ENCODE data around the gene MRPL40. TPM values are rescaled to one million over a fixed set of nuclear protein-coding genes. Genes with fewer than 3 reads are reported as not detected.

MRPL40 gene
- total and polyA plus RNA-seq, 2 of the 13 experiments (the other 11 are each of a cell fraction or from before 2014, with no cell fraction given) = 42.7 to 79.7 TPM

DNA sequence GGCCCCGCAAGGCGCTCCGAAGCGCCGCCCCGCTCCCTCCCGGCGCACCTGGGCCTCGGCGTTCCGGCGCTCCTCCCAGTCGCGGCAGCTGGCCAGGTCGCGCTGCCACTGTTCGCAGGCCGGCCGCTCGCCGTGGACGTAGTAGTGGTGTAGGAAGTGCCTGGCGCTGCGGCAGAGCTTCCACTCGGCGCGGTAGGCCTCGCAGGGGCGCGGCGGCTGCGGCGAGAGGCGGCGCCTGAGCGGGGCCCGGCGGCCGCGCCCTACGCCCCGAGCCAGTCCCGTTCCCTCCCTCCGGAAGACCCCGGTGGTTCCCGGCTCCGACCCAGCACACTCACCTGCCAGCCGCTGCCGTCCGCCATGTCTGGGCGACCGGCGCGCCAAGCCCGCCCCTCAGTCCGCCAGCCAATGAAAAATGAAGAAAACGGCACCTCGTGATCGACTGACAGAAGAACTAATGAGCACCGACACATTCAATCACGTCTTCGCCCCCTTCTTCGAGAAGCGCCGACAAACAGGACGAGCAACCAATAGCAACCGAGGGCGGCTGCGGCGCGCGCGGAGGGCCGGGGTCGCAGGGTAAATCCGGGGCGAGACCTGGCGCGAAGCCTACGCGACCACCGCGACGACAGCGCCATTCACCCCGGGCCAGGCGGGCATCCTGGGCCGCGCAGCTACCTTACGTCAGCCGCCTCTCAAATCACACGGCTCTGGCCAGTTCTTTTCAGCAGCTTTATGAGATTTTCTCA, 15.2 kb downstream of the MRPL40 start, which contains the start of gene C22orf39 (continued):
- TF ChIP-seq, protein P1, sequence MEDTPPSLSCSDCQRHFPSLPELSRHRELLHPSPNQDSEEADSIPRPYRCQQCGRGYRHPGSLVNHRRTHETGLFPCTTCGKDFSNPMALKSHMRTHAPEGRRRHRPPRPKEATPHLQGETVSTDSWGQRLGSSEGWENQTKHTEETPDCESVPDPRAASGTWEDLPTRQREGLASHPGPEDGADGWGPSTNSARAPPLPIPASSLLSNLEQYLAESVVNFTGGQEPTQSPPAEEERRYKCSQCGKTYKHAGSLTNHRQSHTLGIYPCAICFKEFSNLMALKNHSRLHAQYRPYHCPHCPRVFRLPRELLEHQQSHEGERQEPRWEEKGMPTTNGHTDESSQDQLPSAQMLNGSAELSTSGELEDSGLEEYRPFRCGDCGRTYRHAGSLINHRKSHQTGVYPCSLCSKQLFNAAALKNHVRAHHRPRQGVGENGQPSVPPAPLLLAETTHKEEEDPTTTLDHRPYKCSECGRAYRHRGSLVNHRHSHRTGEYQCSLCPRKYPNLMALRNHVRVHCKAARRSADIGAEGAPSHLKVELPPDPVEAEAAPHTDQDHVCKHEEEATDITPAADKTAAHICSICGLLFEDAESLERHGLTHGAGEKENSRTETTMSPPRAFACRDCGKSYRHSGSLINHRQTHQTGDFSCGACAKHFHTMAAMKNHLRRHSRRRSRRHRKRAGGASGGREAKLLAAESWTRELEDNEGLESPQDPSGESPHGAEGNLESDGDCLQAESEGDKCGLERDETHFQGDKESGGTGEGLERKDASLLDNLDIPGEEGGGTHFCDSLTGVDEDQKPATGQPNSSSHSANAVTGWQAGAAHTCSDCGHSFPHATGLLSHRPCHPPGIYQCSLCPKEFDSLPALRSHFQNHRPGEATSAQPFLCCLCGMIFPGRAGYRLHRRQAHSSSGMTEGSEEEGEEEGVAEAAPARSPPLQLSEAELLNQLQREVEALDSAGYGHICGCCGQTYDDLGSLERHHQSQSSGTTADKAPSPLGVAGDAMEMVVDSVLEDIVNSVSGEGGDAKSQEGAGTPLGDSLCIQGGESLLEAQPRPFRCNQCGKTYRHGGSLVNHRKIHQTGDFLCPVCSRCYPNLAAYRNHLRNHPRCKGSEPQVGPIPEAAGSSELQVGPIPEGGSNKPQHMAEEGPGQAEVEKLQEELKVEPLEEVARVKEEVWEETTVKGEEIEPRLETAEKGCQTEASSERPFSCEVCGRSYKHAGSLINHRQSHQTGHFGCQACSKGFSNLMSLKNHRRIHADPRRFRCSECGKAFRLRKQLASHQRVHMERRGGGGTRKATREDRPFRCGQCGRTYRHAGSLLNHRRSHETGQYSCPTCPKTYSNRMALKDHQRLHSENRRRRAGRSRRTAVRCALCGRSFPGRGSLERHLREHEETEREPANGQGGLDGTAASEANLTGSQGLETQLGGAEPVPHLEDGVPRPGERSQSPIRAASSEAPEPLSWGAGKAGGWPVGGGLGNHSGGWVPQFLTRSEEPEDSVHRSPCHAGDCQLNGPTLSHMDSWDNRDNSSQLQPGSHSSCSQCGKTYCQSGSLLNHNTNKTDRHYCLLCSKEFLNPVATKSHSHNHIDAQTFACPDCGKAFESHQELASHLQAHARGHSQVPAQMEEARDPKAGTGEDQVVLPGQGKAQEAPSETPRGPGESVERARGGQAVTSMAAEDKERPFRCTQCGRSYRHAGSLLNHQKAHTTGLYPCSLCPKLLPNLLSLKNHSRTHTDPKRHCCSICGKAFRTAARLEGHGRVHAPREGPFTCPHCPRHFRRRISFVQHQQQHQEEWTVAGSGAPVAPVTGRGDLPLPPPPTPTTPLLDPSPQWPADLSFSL (CRISPR knock-in tag; IDR thresholded peaks at IDR 0.05) = no peak
- TF ChIP-seq, protein P2, sequence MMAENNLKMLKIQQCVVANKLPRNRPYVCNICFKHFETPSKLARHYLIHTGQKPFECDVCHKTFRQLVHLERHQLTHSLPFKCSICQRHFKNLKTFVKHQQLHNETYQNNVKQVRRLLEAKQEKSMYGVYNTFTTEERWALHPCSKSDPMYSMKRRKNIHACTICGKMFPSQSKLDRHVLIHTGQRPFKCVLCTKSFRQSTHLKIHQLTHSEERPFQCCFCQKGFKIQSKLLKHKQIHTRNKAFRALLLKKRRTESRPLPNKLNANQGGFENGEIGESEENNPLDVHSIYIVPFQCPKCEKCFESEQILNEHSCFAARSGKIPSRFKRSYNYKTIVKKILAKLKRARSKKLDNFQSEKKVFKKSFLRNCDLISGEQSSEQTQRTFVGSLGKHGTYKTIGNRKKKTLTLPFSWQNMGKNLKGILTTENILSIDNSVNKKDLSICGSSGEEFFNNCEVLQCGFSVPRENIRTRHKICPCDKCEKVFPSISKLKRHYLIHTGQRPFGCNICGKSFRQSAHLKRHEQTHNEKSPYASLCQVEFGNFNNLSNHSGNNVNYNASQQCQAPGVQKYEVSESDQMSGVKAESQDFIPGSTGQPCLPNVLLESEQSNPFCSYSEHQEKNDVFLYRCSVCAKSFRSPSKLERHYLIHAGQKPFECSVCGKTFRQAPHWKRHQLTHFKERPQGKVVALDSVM (CRISPR knock-in tag; IDR thresholded peaks at IDR 0.05) = peak; percentile 57
- TF ChIP-seq ZNF672 (CRISPR knock-in tag; IDR thresholded peaks at IDR 0.05) (no peak), FOSL2 (CRISPR knock-in tag; IDR thresholded peaks at IDR 0.05) (peak; percentile 6; the same call in 1 of the 2 replicates), YY1 (IDR thresholded peaks at IDR 0.05; ENCODE audit: insufficient read depth, insufficient replicate concordance, low read depth, low read length) (peak; percentile 95), ZEB1 (IDR thresholded peaks at IDR 0.05; ENCODE audit: insufficient replicate concordance, low read depth) (no peak), GATA4 (IDR thresholded peaks at IDR 0.05; ENCODE audit: borderline replicate concordance, low read depth) (0 out of 2 replicates have a peak, but pooled peaks have one; percentile 28), RXRA (CRISPR knock-in tag; IDR thresholded peaks at IDR 0.05) (no peak; the same call in 1 of the 2 replicates), SUZ12 (IDR thresholded peaks at IDR 0.05; ENCODE audit: low read depth, low read length) (no peak), PPARG (CRISPR knock-in tag; conservative IDR thresholded peaks at IDR 0.05) (no peak)
- TF ChIP-seq, protein P3, sequence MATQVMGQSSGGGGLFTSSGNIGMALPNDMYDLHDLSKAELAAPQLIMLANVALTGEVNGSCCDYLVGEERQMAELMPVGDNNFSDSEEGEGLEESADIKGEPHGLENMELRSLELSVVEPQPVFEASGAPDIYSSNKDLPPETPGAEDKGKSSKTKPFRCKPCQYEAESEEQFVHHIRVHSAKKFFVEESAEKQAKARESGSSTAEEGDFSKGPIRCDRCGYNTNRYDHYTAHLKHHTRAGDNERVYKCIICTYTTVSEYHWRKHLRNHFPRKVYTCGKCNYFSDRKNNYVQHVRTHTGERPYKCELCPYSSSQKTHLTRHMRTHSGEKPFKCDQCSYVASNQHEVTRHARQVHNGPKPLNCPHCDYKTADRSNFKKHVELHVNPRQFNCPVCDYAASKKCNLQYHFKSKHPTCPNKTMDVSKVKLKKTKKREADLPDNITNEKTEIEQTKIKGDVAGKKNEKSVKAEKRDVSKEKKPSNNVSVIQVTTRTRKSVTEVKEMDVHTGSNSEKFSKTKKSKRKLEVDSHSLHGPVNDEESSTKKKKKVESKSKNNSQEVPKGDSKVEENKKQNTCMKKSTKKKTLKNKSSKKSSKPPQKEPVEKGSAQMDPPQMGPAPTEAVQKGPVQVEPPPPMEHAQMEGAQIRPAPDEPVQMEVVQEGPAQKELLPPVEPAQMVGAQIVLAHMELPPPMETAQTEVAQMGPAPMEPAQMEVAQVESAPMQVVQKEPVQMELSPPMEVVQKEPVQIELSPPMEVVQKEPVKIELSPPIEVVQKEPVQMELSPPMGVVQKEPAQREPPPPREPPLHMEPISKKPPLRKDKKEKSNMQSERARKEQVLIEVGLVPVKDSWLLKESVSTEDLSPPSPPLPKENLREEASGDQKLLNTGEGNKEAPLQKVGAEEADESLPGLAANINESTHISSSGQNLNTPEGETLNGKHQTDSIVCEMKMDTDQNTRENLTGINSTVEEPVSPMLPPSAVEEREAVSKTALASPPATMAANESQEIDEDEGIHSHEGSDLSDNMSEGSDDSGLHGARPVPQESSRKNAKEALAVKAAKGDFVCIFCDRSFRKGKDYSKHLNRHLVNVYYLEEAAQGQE (IDR thresholded peaks at IDR 0.05; ENCODE audit: borderline replicate concordance in 1 of 2, low read depth in 1 of 2, low read length in 2 of 2) = no peak
- TF ChIP-seq, protein P4, sequence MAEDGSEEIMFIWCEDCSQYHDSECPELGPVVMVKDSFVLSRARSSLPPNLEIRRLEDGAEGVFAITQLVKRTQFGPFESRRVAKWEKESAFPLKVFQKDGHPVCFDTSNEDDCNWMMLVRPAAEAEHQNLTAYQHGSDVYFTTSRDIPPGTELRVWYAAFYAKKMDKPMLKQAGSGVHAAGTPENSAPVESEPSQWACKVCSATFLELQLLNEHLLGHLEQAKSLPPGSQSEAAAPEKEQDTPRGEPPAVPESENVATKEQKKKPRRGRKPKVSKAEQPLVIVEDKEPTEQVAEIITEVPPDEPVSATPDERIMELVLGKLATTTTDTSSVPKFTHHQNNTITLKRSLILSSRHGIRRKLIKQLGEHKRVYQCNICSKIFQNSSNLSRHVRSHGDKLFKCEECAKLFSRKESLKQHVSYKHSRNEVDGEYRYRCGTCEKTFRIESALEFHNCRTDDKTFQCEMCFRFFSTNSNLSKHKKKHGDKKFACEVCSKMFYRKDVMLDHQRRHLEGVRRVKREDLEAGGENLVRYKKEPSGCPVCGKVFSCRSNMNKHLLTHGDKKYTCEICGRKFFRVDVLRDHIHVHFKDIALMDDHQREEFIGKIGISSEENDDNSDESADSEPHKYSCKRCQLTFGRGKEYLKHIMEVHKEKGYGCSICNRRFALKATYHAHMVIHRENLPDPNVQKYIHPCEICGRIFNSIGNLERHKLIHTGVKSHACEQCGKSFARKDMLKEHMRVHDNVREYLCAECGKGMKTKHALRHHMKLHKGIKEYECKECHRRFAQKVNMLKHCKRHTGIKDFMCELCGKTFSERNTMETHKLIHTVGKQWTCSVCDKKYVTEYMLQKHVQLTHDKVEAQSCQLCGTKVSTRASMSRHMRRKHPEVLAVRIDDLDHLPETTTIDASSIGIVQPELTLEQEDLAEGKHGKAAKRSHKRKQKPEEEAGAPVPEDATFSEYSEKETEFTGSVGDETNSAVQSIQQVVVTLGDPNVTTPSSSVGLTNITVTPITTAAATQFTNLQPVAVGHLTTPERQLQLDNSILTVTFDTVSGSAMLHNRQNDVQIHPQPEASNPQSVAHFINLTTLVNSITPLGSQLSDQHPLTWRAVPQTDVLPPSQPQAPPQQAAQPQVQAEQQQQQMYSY (CRISPR knock-in tag; IDR thresholded peaks at IDR 0.05) = peak; percentile 42; the same call in 1 of the 2 replicates
